Mesenchymal stem cell (in vitro differentiated cells and primary cell): ENCODE data around the gene ING3.

Experiments
- DNase-seq: peaks from one replicate; pipeline ENCODE4 v3.0.0-alpha.2; 2013
- H2AFZ ChIP-seq: one replicate; pipeline ENCODE4 v1.6.1; 2013; ENCODE audit warnings: low read depth, mild to moderate bottlenecking, control low read depth, inconsistent platforms, low read length, moderate library complexity
- H2AK5ac ChIP-seq: 2 replicates; pipeline ENCODE4 v1.6.1; 2013; ENCODE audit warnings: low read length, moderate library complexity, mild to moderate bottlenecking, inconsistent platforms; ENCODE audit not compliant: severe bottlenecking
- H2BK120ac ChIP-seq: one replicate; pipeline ENCODE4 v1.6.1; 2013; ENCODE audit warnings: low read depth, mild to moderate bottlenecking, inconsistent platforms, low read length, moderate library complexity
- H2BK12ac ChIP-seq, 2 experiments: one replicate each; pipeline ENCODE4 v1.6.1; 2013; ENCODE audit warnings: inconsistent platforms in 2 of 2, low read length in 2 of 2, mild to moderate bottlenecking in 2 of 2, moderate library complexity in 2 of 2, control low read depth in 1 of 2
- H2BK15ac ChIP-seq: one replicate; pipeline ENCODE4 v1.6.1; 2013; ENCODE audit warnings: mild to moderate bottlenecking, low read depth, inconsistent platforms; ENCODE audit not compliant: poor library complexity, severe bottlenecking
- H2BK5ac ChIP-seq: 2 replicates; pipeline ENCODE4 v1.6.1; 2013; ENCODE audit warnings: low read depth, mild to moderate bottlenecking, low read length, control low read depth, inconsistent platforms; ENCODE audit not compliant: poor library complexity, severe bottlenecking
- H3K14ac ChIP-seq, 2 experiments: one replicate each; pipeline ENCODE4 v1.6.1; 2013; ENCODE audit warnings: inconsistent platforms in 2 of 2, low read length in 2 of 2, control low read depth in 1 of 2, mild to moderate bottlenecking in 1 of 2, moderate library complexity in 1 of 2
- H3K18ac ChIP-seq, 2 experiments: one replicate each; pipeline ENCODE4 v1.6.1; 2013; ENCODE audit warnings: inconsistent platforms in 2 of 2, low read length in 2 of 2, control low read depth in 1 of 2, low read depth in 1 of 2, mild to moderate bottlenecking in 1 of 2
- H3K23ac ChIP-seq, 2 experiments: one replicate each; pipeline ENCODE4 v1.6.1; 2013; ENCODE audit warnings: inconsistent platforms in 2 of 2, low read length in 2 of 2, mild to moderate bottlenecking in 2 of 2, moderate library complexity in 2 of 2, control low read depth in 1 of 2
- H3K27ac ChIP-seq: 2 replicates; pipeline ENCODE4 v1.5.1; 2013; ENCODE audit warnings: mild to moderate bottlenecking, moderate library complexity, low read length, control low read depth, inconsistent platforms; ENCODE audit not compliant: poor library complexity, severe bottlenecking
- H3K27me3 ChIP-seq, 2 experiments: 2 replicates each; pipeline versions ENCODE4 v1.6.1 to v1.7.0; 2013; ENCODE audit warnings: low read length in 2 of 2, mild to moderate bottlenecking in 2 of 2, moderate library complexity in 2 of 2, control low read depth in 1 of 2, inconsistent platforms in 1 of 2; ENCODE audit not compliant: control insufficient read depth in 1 of 2, insufficient read depth in 1 of 2
- H3K36me3 ChIP-seq, 2 experiments: 2 replicates each; pipeline versions ENCODE4 v1.6.1 to v1.7.0; 2013; ENCODE audit warnings: low read length in 2 of 2, control low read depth in 1 of 2, inconsistent platforms in 1 of 2, low read depth in 1 of 2, mild to moderate bottlenecking in 1 of 2; ENCODE audit not compliant: insufficient read depth in 2 of 2, control insufficient read depth in 1 of 2
- H3K4ac ChIP-seq, 2 experiments: one replicate each; pipeline ENCODE4 v1.6.1; 2013; ENCODE audit warnings: inconsistent platforms in 2 of 2, low read length in 2 of 2, mild to moderate bottlenecking in 2 of 2, moderate library complexity in 2 of 2, control low read depth in 1 of 2, low read depth in 1 of 2
- H3K4me1 ChIP-seq: 2 replicates; pipeline ENCODE4 v1.6.1; 2013; ENCODE audit warnings: low read depth, low read length, control low read depth; ENCODE audit not compliant: control insufficient read depth, insufficient read depth
- H3K4me2 ChIP-seq: 2 replicates; pipeline ENCODE4 v1.6.1; 2013; ENCODE audit warnings: low read length, mild to moderate bottlenecking, inconsistent platforms; ENCODE audit not compliant: poor library complexity, severe bottlenecking
- H3K4me3 ChIP-seq, 2 experiments: 2 replicates each; pipeline versions ENCODE4 v1.5.1 to v1.7.0; 2013; ENCODE audit warnings: low read length in 2 of 2, mild to moderate bottlenecking in 2 of 2, control low read depth in 1 of 2, low read depth in 1 of 2; ENCODE audit not compliant: insufficient read depth in 1 of 2
- H3K79me1 ChIP-seq: replicated peaks from 2 replicates; pipeline ENCODE4 v1.6.1; 2013; ENCODE audit warnings: mild to moderate bottlenecking, control low read depth, low read length, inconsistent platforms; ENCODE audit not compliant: poor library complexity, severe bottlenecking
- H3K9ac ChIP-seq: 2 replicates; pipeline ENCODE4 v1.7.0; 2013; ENCODE audit warnings: mild to moderate bottlenecking, low read length, moderate library complexity
- H3K9me3 ChIP-seq: 2 replicates; pipeline ENCODE4 v1.7.0; 2013; ENCODE audit warnings: mild to moderate bottlenecking, low read length; ENCODE audit not compliant: control insufficient read depth
- H4K8ac ChIP-seq: one replicate; pipeline ENCODE4 v1.6.1; 2013; ENCODE audit warnings: inconsistent platforms, mild to moderate bottlenecking, low read length, moderate library complexity
- H4K91ac ChIP-seq: one replicate; pipeline ENCODE4 v1.6.1; 2013; ENCODE audit warnings: mild to moderate bottlenecking, low read length, inconsistent platforms
- WGBS: methylation state at CpG from one replicate; pipeline ENCODE4 v1.1.7; 2013; ENCODE audit warnings: mixed read lengths; 5-methylcytosine and 5-hydroxymethylcytosine counted together

ING3 gene

DNA sequence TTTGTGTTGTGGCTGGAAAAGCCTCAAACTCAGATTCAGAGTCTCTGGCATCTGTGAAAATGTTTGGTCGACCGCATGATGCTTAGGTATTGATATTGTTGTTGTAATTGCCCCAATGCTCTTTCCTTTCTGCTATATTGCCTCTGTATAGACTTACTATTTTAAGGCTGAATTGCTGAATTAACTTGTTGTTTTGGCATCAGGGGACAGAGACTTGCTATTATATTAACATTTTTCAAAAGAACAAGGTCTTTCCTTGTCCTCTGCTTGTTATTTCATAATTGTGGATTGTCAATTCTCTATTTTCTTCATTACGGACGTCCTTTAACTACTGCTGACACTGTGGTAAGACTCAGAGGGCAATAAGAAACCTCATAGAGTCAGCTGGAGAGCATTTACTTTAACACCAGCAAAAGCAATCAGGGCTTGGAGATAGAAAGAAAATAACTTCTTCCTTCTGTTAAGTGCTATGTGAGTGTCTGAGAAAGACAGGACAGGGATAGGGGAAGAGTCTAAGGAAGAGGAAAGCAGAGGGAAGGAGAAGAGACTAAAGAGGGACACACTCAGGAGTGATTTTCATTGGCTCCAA is 55.5 kb downstream of the ING3 start:
- no peak overlapping the region for H4K91ac ChIP-seq
- no peaks in the 10 kb centered on the region for H3K4me1 ChIP-seq
- no peak overlapping the region for H3K14ac ChIP-seq
- no peaks in the 10 kb centered on the region for H3K27me3 ChIP-seq
- no peak overlapping the region for H3K18ac ChIP-seq
- WGBS: 33% methylated on average over 3 of the region's 4 CpGs
- H3K23ac ChIP-seq: no peak overlapping the region
- no peak overlapping the region for H3K4me3 ChIP-seq
- no peak overlapping the region for H2BK5ac ChIP-seq
- H3K79me1 ChIP-seq: peaks cover 3% of the 10 kb centered on the region
- H3K9ac ChIP-seq: peak overlapping the region; percentile 4
- H3K36me3 ChIP-seq: no peaks in the 10 kb centered on the region
- H3K4ac ChIP-seq: peak overlapping the region in 1 of 2 experiments; percentile 93
- peak overlapping the region in 1 of 2 experiments; percentile 12 for H2BK12ac ChIP-seq
- peak; percentile 48 for DNase-seq
- H3K27ac ChIP-seq: no peak overlapping the region
- H3K9me3 ChIP-seq: no peaks in the 10 kb centered on the region
- H2AFZ ChIP-seq: no peak overlapping the region
- no peak overlapping the region for H4K8ac ChIP-seq
- no peak overlapping the region for H2BK15ac ChIP-seq
- H2BK120ac ChIP-seq: no peak overlapping the region
- H3K4me2 ChIP-seq: no peak overlapping the region
- H2AK5ac ChIP-seq: no peak overlapping the region

DNA sequence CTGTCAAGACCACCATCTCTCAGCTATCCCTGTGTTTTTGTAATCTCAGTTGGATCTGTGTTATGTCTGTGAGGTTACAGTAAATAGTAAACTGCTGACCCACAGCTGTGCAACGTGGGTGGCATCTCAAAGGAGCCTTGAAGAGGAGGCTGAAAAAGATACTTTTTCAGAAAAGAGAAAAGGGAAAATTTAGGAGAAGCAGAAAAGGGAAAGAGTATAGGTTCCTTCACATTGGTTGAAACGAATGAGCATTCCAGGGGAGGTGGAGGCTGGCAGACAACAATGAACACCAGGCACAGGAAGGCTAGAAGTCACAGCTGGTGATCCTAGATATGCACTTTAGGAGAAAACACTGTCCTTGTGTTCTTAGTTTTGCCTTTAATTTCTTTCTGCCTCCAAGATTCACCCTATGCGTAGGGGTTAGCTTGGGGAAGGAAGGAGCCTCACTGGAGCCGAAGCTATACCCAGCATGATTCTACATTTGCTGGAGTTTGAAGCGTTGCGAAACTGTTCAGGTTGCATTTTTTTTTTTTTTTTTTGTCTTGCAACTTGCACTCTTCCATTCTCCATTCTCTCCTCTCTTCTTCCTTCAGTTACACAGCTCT is 56.2 kb downstream of the ING3 start:
- Histone ChIP-seq H4K8ac (no peak overlapping the region), H3K9me3 (no peaks in the 10 kb centered on the region), H3K27me3 (no peaks in the 10 kb centered on the region), H2AFZ (no peak overlapping the region), H2BK15ac (no peak overlapping the region), H3K4me2 (no peak overlapping the region), H3K9ac (peak overlapping the region; percentile 4), H2BK5ac (no peak overlapping the region), H3K14ac (no peak overlapping the region), H2AK5ac (no peak overlapping the region), H3K4me3 (no peak overlapping the region), H3K79me1 (peaks cover 3% of the 10 kb centered on the region), H3K23ac (no peak overlapping the region), H3K18ac (peak overlapping the region in 1 of 2 experiments; percentile 6), H3K27ac (no peak overlapping the region), H2BK120ac (no peak overlapping the region), H2BK12ac (peak overlapping the region; percentile 2 to 90), H4K91ac (no peak overlapping the region), H3K4me1 (no peaks in the 10 kb centered on the region), H3K4ac (peak overlapping the region in 1 of 2 experiments; percentile 9), H3K36me3 (no peaks in the 10 kb centered on the region)
- peak; percentile 69 for DNase-seq
- WGBS: 69% methylated on average over 6 of the region's 6 CpGs

DNA sequence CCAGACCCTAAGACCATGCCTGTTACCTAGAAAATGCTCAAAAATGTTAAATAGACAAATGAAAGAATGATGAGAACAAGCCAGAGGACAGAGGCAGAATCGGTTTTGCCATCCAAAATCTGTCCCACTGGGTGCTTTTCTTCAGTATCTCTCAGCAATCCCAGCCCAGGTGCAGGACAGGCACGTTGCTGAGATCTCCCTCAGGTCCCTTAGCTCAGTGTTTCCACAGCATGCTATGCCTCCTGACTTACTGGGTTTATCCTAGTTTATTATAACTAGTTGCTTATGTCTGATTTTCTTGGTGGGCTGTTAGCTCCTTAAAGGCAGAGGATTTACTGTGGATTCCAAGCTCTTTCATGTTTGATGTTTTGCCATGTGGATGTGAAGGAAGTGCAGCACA is 58.2 kb downstream of the ING3 start:
- Histone ChIP-seq H2BK5ac (no peak overlapping the region), H3K4me2 (no peak overlapping the region), H3K27ac (no peak overlapping the region), H3K36me3 (no peaks in the 10 kb centered on the region), H2BK12ac (no peak overlapping the region), H3K4me3 (no peak overlapping the region), H2BK120ac (no peak overlapping the region), H4K91ac (no peak overlapping the region), H3K18ac (no peak overlapping the region), H2AK5ac (no peak overlapping the region), H3K4me1 (no peaks in the 10 kb centered on the region), H3K4ac (no peak overlapping the region), H3K27me3 (no peaks in the 10 kb centered on the region), H4K8ac (no peak overlapping the region), H3K14ac (no peak overlapping the region), H2AFZ (no peak overlapping the region), H3K9ac (no peak overlapping the region), H3K79me1 (peaks cover 5% of the 10 kb centered on the region), H3K9me3 (no peaks in the 10 kb centered on the region), H3K23ac (no peak overlapping the region), H2BK15ac (no peak overlapping the region)
- DNase-seq: no peak
- 92% methylated on average over 2 of the region's 2 CpGs for WGBS

DNA sequence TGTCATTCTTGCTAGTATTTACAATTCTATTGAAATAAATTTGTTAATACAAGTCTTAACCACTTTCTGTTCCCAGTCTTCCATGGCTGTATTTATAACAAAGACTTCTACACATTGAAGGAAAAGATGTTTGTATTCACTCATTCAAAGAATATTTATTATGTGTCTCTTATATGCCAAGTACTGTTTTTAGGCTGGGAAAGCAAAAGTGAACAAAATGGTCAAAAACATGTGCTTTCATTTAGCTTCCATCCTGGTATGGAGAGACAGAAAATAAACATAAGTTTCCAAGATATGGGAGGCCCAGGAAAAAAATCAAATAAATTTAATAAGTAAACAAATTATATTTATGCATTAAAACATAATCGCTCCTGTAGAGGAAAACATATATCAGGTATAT is 60.8 kb downstream of the ING3 start:
- H2BK15ac ChIP-seq: no peak overlapping the region
- H3K23ac ChIP-seq: no peak overlapping the region
- H3K9ac ChIP-seq: peak overlapping the region; percentile 9
- no peak overlapping the region for H3K4me3 ChIP-seq
- no peak overlapping the region for H3K27ac ChIP-seq
- no peak overlapping the region for H4K91ac ChIP-seq
- no peak overlapping the region for H2AK5ac ChIP-seq
- no peak overlapping the region for H3K14ac ChIP-seq
- H2BK5ac ChIP-seq: no peak overlapping the region
- DNase-seq: no peak
- H2AFZ ChIP-seq: no peak overlapping the region
- no peak overlapping the region for H2BK120ac ChIP-seq
- H4K8ac ChIP-seq: no peak overlapping the region
- H3K4me2 ChIP-seq: no peak overlapping the region
- WGBS: no CpG with 5 or more reads among the region's 1 CpG
- no peaks in the 10 kb centered on the region for H3K4me1 ChIP-seq
- H3K4ac ChIP-seq: no peak overlapping the region
- H3K36me3 ChIP-seq: no peaks in the 10 kb centered on the region
- peaks cover 2% of the 10 kb centered on the region for H3K79me1 ChIP-seq
- no peaks in the 10 kb centered on the region for H3K27me3 ChIP-seq
- no peak overlapping the region for H2BK12ac ChIP-seq
- no peaks in the 10 kb centered on the region for H3K9me3 ChIP-seq
- no peak overlapping the region for H3K18ac ChIP-seq
